ENCODE measurements around the gene NRP2.

The NRP2 gene

GRCh38 chr2:205748639-205749038, 66.3 kb downstream of the NRP2 start:
- no peaks in the 10 kb centered on the region for H3K27me3 ChIP-seq (ENCODE audit: control insufficient read depth, low read length)
- no peaks in the 10 kb centered on the region for H3K4me1 ChIP-seq (ENCODE audit: control insufficient read depth, low read length)
- H3F3A ChIP-seq (ENCODE audit: control insufficient read depth, insufficient read depth) = no peaks in the 10 kb centered on the region
- no peaks in the 10 kb centered on the region for H3K79me2 ChIP-seq (ENCODE audit: control insufficient read depth, low read length)
- H3K9me2 ChIP-seq (replicated peaks; ENCODE audit: control insufficient read depth, low read length) = no peaks in the 10 kb centered on the region
- H4K20me1 ChIP-seq (ENCODE audit: control insufficient read depth, insufficient read depth, low read depth, low read length) = no peaks in the 10 kb centered on the region
- H3K36me3 ChIP-seq (ENCODE audit: control insufficient read depth, low read length) = no peaks in the 10 kb centered on the region
- H3K4me2 ChIP-seq (ENCODE audit: low read length) = no peak overlapping the region
- H3K9me3 ChIP-seq (ENCODE audit: control insufficient read depth, insufficient read depth, low read length) = no peaks in the 10 kb centered on the region
- TF ChIP-seq, protein P1, sequence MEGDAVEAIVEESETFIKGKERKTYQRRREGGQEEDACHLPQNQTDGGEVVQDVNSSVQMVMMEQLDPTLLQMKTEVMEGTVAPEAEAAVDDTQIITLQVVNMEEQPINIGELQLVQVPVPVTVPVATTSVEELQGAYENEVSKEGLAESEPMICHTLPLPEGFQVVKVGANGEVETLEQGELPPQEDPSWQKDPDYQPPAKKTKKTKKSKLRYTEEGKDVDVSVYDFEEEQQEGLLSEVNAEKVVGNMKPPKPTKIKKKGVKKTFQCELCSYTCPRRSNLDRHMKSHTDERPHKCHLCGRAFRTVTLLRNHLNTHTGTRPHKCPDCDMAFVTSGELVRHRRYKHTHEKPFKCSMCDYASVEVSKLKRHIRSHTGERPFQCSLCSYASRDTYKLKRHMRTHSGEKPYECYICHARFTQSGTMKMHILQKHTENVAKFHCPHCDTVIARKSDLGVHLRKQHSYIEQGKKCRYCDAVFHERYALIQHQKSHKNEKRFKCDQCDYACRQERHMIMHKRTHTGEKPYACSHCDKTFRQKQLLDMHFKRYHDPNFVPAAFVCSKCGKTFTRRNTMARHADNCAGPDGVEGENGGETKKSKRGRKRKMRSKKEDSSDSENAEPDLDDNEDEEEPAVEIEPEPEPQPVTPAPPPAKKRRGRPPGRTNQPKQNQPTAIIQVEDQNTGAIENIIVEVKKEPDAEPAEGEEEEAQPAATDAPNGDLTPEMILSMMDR (IDR thresholded peaks at IDR 0.05; ENCODE audit: low read depth, low read length, poor library complexity, severe bottlenecking) = no peak
- TF ChIP-seq EZH2phosphoT487 (IDR thresholded peaks at IDR 0.05; ENCODE audit: borderline replicate concordance, low read length) = no peak
- H3K27ac ChIP-seq (ENCODE audit: low read depth, low read length) = no peak overlapping the region
- no peak overlapping the region for H3K4me3 ChIP-seq (ENCODE audit: low read length)

DNA sequence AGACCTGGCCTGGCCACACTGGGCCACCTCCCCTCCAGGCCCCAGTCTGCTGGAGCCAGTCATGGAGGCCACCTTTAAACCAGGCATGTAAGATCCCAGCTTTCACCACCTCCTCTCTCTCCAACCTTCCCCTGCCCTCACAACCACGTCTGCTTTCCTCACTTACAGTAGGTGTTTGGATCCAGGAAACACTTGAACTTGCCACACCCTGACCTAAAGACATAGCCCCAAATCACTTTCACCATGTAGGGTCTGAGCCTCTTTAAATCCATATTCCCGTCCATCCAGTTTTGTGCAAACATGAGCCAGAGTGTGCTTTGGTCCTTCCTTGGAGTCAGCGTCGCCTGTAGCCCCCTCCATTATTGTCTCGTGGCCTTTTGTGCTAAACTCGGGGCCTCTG, 66.8 kb downstream of the NRP2 start:
- no peaks in the 10 kb centered on the region for H3K9me2 ChIP-seq (replicated peaks; ENCODE audit: control insufficient read depth, low read length)
- H3K4me2 ChIP-seq (ENCODE audit: low read length) = no peak overlapping the region
- no peaks in the 10 kb centered on the region for H3F3A ChIP-seq (ENCODE audit: control insufficient read depth, insufficient read depth)
- H3K27me3 ChIP-seq (ENCODE audit: control insufficient read depth, low read length) = no peaks in the 10 kb centered on the region
- H3K36me3 ChIP-seq (ENCODE audit: control insufficient read depth, low read length) = no peaks in the 10 kb centered on the region
- H3K9me3 ChIP-seq (ENCODE audit: control insufficient read depth, insufficient read depth, low read length) = no peaks in the 10 kb centered on the region
- H3K4me3 ChIP-seq (ENCODE audit: low read length) = no peak overlapping the region
- H3K27ac ChIP-seq (ENCODE audit: low read depth, low read length) = no peak overlapping the region
- H4K20me1 ChIP-seq (ENCODE audit: control insufficient read depth, insufficient read depth, low read depth, low read length) = no peaks in the 10 kb centered on the region
- no peak for TF ChIP-seq EZH2phosphoT487 (IDR thresholded peaks at IDR 0.05; ENCODE audit: borderline replicate concordance, low read length)
- TF ChIP-seq, protein P1 (IDR thresholded peaks at IDR 0.05; ENCODE audit: low read depth, low read length, poor library complexity, severe bottlenecking) = no peak
- no peaks in the 10 kb centered on the region for H3K4me1 ChIP-seq (ENCODE audit: control insufficient read depth, low read length)
- H3K79me2 ChIP-seq (ENCODE audit: control insufficient read depth, low read length) = no peaks in the 10 kb centered on the region

- no peak for TF ChIP-seq EZH2phosphoT487 (IDR thresholded peaks at IDR 0.05; ENCODE audit: borderline replicate concordance, low read length)
- TF ChIP-seq, protein P1 (IDR thresholded peaks at IDR 0.05; ENCODE audit: low read depth, low read length, poor library complexity, severe bottlenecking) = no peak
- Histone ChIP-seq H3K4me2 (ENCODE audit: low read length) (no peak overlapping the region), H3K9me2 (replicated peaks; ENCODE audit: control insufficient read depth, low read length) (no peaks in the 10 kb centered on the region), H3K27me3 (ENCODE audit: control insufficient read depth, low read length) (no peaks in the 10 kb centered on the region), H3F3A (ENCODE audit: control insufficient read depth, insufficient read depth) (no peaks in the 10 kb centered on the region), H3K9me3 (ENCODE audit: control insufficient read depth, insufficient read depth, low read length) (no peaks in the 10 kb centered on the region), H3K36me3 (ENCODE audit: control insufficient read depth, low read length) (no peaks in the 10 kb centered on the region), H3K79me2 (ENCODE audit: control insufficient read depth, low read length) (no peaks in the 10 kb centered on the region), H3K4me3 (ENCODE audit: low read length) (no peak overlapping the region), H3K27ac (ENCODE audit: low read depth, low read length) (no peak overlapping the region), H4K20me1 (ENCODE audit: control insufficient read depth, insufficient read depth, low read depth, low read length) (no peaks in the 10 kb centered on the region), H3K4me1 (ENCODE audit: control insufficient read depth, low read length) (no peaks in the 10 kb centered on the region)
Observed at GRCh38 chr2:205750797-205751196, 68.5 kb downstream of the NRP2 start.

Measured in DOHH2 (cell line).